Stimulated activated CD8-positive, alpha-beta memory T cell treated with anti-CD3 and anti-CD28 coated beads, Interleukin-4, amount 100 ng/mL, for 48 hours (primary cell): ENCODE measurements around the gene MCTP1.

Experiments used
- DNase-seq: peaks from one replicate; pipeline ENCODE4 v3.0.0-alpha.2; 2020

The MCTP1 gene

GRCh38 chr5:94793816-94794198 lies 491.1 kb downstream of the MCTP1 start:
- no peak for DNase-seq

- no peak for DNase-seq
These were observed 491.6 kb downstream of the MCTP1 start for GRCh38 chr5:94793113-94793815.

- no peak for DNase-seq
These were observed 493.1 kb downstream of the MCTP1 start for GRCh38 chr5:94791829-94792228.

GRCh38 chr5:94788527-94788926 lies 496.4 kb downstream of the MCTP1 start:
- no peak for DNase-seq

GRCh38 chr5:94784536-94785505 lies 500.1 kb downstream of the MCTP1 start:
- no peak for DNase-seq

GRCh38 chr5:94782383-94782782 lies 502.5 kb downstream of the MCTP1 start:
- DNase-seq: no peak

- no peak for DNase-seq
These were observed 505.2 kb downstream of the MCTP1 start for GRCh38 chr5:94779684-94780083.

- DNase-seq: no peak
These were observed 506.2 kb downstream of the MCTP1 start for GRCh38 chr5:94778732-94779131.

- DNase-seq: no peak
These were observed 506.6 kb downstream of the MCTP1 start for GRCh38 chr5:94778299-94778698.

GRCh38 chr5:94777056-94777880 lies 507.6 kb downstream of the MCTP1 start:
- no peak for DNase-seq

- no peak for DNase-seq
These were observed 508.7 kb downstream of the MCTP1 start for GRCh38 chr5:94776167-94776566.

- no peak for DNase-seq
These were observed 509.8 kb downstream of the MCTP1 start for GRCh38 chr5:94775088-94775487.

GRCh38 chr5:94771742-94772141 lies 513.2 kb downstream of the MCTP1 start:
- no peak for DNase-seq

- no peak for DNase-seq
These were observed 514.9 kb downstream of the MCTP1 start for GRCh38 chr5:94769996-94770395.

GRCh38 chr5:94761786-94762185 lies 523.1 kb downstream of the MCTP1 start:
- no peak for DNase-seq

GRCh38 chr5:94761055-94761454 lies 523.8 kb downstream of the MCTP1 start:
- DNase-seq: no peak

- no peak for DNase-seq
These were observed 524.9 kb downstream of the MCTP1 start for GRCh38 chr5:94759961-94760360.

GRCh38 chr5:94759022-94759421 lies 525.9 kb downstream of the MCTP1 start:
- no peak for DNase-seq

GRCh38 chr5:94754824-94755223 lies 530.1 kb downstream of the MCTP1 start:
- no peak for DNase-seq

- no peak for DNase-seq
These were observed 533.4 kb downstream of the MCTP1 start for GRCh38 chr5:94751460-94751859.

- DNase-seq: no peak
These were observed 534.2 kb downstream of the MCTP1 start for GRCh38 chr5:94750681-94751080.

- DNase-seq: no peak
These were observed 535.9 kb downstream of the MCTP1 start for GRCh38 chr5:94749042-94749441.

GRCh38 chr5:94748212-94748611 lies 536.7 kb downstream of the MCTP1 start:
- no peak for DNase-seq
